Measurements from ENCODE around the gene TXNDC16. TPM values are rescaled to one million over a fixed set of nuclear protein-coding genes. Genes with fewer than 3 reads are reported as not detected.
A peak's percentile ranks its signal among the peaks of the same experiment; 100 is the strongest.

The TXNDC16 gene
- polyA plus RNA-seq, 3 donors, result 16.1 to 19.2 (median 18.5) TPM

- no peak for DNase-seq
Observed at GRCh38 chr14:52397844-52398243, 154.5 kb downstream of the TXNDC16 start.

- DNase-seq, result no peak
Observed at GRCh38 chr14:52395728-52396127, 156.6 kb downstream of the TXNDC16 start.

DNA sequence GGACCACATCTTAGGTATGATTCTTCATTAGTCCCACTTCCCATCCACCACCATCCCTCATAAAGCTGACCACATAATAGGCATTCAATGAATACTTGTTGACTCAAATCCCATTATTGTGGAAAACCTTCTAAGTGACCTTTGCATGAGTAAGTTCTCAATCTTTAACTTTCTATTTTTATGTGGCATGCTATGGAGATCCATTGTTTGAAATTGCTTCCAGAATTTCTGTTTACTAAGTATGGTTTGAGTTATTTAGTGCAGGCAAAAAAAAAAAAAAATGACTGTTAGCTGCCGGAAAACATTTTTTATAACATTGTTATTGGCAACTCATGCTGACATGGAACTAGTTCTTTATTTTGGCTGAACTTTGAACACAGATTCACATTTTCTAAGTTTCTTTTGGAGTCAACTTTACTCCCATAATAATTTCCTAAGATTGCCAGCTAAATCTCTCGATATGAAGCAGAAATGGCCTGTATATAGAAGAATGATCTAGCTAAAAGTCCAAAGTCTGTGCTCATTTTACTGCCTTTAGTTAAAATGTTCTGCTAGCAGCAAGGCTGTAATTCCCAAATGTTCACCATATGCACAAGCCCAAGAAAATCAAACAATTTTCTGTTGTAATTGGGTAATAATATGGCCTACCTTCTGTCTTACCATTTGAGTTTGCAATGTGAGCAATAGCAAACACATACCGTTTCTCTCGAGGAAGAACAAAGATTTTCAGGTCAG is 160.3 kb downstream of the TXNDC16 start:
- peak; percentile 19 for DNase-seq

Other genes with a start within 250 kb of the TXNDC16 start
- 1 to 10 TPM; 6.5 to 7.8 (median 6.6) TPM for gene PTGER2, start 238.2 kb downstream of the TXNDC16 start, polyA plus RNA-seq (ENCODE audit: insufficient read length in 3 of 3)
- gene GPR137C, start 331 bp upstream of the TXNDC16 start, polyA plus RNA-seq (ENCODE audit: insufficient read length in 3 of 3), result 1 to 10 TPM; 6.2 to 9.9 (median 9.4) TPM
- gene ERO1A, start 143.1 kb upstream of the TXNDC16 start, polyA plus RNA-seq (ENCODE audit: insufficient read length in 3 of 3), result 10 to 100 TPM; 23.2 to 26.5 (median 25.6) TPM
- 100 to 1,000 TPM; 120 to 159 (median 153) TPM for gene PSMC6, start 154.7 kb upstream of the TXNDC16 start, polyA plus RNA-seq (ENCODE audit: insufficient read length in 3 of 3)
- 10 to 100 TPM; 12.1 to 16.0 (median 15.7) TPM for gene STYX, start 177.7 kb upstream of the TXNDC16 start, polyA plus RNA-seq (ENCODE audit: insufficient read length in 3 of 3)
- gene GNPNAT1, start 239.1 kb upstream of the TXNDC16 start, polyA plus RNA-seq (ENCODE audit: insufficient read length in 3 of 3), result 10 to 100 TPM; 27.4 to 32.7 (median 31.8) TPM

Data from renal pelvis (tissue), 4 donors.